GM18511 (cell line): ENCODE data around the gene H1-8.
"Not testable (repeated sequence)": the region's sequence is repeated elsewhere in the genome, so short reads cannot be mapped to it uniquely, and the experiment has no call there.

Experiments
- ATAC-seq: cut with Tn5 transposase; IDR thresholded peaks from one replicate; pipeline ENCODE4 v1.9.1; 2021; ENCODE audit warnings: mild to moderate bottlenecking, moderate library complexity; ENCODE audit not compliant: unreplicated experiment

H1-8 gene

GRCh38 chr3:129531699-129532098 lies 11.3 kb upstream of the H1-8 start:
- no peak for ATAC-seq

- no peak for ATAC-seq
Observed at GRCh38 chr3:129532261-129532660, 10.7 kb upstream of the H1-8 start.

GRCh38 chr3:129533406-129533805 lies 9.6 kb upstream of the H1-8 start:
- ATAC-seq = no peak

- no peak for ATAC-seq
Observed at GRCh38 chr3:129534428-129535027, 8.4 kb upstream of the H1-8 start.

DNA sequence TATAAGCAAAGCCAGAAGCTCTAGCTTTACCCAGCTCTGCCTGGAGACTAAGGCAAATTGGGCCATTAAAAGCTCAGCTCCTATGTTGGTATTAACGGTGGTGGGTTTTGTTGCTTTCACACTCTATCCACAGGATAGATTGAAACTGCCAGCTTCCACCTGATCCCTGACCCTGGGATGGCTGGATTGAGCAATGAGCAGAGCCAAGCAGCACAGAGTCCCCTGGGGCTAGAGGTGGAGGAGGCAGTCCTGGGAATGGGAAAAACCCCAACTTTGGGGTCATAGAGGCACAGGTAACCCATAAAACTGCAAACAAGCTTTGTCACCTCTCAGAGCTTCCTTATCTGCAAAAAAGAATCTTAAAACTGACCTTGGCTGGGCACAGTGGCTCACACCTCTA lies 7.9 kb upstream of the H1-8 start:
- no peak for ATAC-seq

GRCh38 chr3:129536374-129536667 lies 6.7 kb upstream of the H1-8 start:
- ATAC-seq = no peak

GRCh38 chr3:129536804-129537203 lies 6.2 kb upstream of the H1-8 start:
- ATAC-seq = no peak

GRCh38 chr3:129539206-129539605 lies 3.8 kb upstream of the H1-8 start:
- ATAC-seq = no peak

DNA sequence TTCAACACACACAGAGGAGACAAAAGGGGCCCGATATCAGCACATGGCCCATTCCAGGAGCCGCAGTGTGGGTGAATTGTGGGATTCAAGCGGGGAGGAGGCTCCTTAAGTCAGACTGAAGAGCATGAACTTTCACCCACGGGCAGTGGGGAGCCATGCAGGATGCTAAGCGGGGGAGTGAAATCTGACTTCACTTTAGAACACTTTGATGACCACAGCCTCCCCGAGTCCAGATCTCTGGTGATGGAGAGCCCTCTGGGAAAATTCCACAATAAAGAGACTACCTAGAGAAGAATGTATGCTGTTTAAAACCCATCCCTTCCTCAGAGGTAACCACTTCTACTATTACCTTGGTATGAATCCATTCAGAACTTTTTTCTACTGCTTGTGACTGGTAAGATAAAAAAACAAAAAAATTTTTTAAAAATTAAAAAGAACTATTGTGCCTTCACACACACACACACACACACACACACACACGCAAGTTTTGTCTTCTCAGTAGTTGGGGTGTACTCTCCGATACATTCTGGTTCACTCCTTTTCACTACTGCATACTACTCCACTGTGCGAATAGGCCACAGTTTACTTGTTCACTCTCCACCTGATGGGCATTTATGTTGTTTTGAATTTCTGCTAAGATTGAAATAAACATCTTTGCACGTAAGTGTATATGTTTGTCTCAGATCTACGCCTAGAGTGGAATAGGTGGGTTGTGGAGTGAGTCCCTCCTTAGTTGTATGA lies 2.0 kb upstream of the H1-8 start:
- no peak for ATAC-seq

DNA sequence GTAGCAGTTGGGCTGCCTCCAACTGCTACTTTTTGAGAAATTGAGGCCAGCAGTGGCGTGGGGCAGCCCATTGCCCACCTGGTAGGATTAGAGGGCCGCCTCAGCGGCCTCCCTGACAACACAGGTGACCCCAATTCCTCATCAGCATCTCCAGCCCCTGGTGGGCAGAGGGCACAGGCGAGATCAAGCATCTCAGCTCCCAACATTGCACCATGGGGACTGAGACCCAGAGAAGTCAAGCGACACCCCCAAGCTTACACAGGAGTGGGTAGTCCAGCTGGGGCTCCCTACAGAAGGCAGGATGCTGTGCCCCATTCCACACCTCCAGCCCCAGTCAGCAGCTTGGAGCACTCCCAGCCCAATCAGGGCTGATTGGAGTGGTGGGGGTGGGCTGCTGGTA lies 228 bp upstream of the H1-8 start:
- ATAC-seq = no peak

GRCh38 chr3:129543999-129544398 lies 1.0 kb downstream of the H1-8 start:
- no peak for ATAC-seq

- not testable (repeated sequence) for ATAC-seq
Observed at GRCh38 chr3:129545951-129546350, 3.0 kb downstream of the H1-8 start.

- ATAC-seq = no peak
Observed at GRCh38 chr3:129547241-129547640, 4.3 kb downstream of the H1-8 start.

GRCh38 chr3:129548104-129548965 lies 5.4 kb downstream of the H1-8 start:
- no peak for ATAC-seq

DNA sequence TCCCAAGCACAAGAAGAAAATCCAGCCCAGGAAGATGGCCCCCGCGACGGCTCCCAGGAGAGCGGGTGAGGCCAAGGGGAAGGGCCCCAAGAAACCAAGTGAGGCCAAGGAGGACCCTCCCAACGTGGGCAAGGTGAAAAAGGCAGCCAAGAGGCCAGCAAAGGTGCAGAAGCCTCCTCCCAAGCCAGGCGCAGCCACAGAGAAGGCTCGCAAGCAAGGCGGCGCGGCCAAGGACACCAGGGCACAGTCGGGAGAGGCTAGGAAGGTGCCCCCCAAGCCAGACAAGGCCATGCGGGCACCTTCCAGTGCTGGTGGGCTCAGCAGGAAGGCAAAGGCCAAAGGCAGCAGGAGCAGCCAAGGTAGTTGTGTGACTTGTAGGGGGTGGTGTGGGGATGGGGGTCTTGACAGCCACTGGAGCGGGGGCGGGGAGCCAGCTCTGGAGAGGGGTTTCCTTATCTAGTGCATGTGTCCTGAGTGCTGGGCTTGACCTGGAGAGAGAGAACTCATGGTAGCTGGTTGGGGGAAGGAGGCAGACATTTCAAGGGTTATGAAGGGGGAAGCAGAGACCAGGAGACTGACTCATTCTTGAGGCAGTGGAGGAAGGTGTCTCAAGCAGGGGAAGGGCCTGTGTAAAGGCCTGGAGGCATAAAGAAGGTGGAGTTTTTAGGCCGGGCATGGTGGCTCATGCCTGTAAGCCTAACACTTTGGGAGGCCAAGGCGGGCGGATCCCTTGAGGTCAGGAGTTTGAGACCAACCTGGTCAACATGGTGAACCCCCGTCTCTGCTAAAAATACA lies 6.2 kb downstream of the H1-8 start:
- ATAC-seq = no peak

DNA sequence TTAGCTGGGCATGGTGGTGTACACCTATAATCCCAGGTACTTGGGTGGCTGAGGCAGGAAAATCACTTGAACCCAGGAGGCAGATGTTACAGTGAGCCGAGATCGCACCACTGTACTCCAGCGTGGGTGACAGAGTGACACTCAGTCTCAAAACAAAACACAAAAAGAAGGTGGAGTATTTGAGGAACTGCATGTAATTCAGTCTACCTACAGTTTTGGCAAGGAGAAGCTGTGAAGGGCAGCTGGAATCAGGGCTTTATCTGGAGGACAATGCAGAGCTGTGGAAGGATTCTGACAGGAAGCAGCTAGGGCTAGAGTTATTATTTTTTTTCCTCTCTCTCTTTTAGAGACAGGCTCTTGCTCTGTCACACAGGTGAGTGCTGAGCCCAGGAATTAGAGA lies 6.8 kb downstream of the H1-8 start:
- no peak for ATAC-seq

- no peak for ATAC-seq
Observed at GRCh38 chr3:129552287-129553050, 9.5 kb downstream of the H1-8 start.

- ATAC-seq = no peak
Observed at GRCh38 chr3:129553171-129553570, 10.2 kb downstream of the H1-8 start.

DNA sequence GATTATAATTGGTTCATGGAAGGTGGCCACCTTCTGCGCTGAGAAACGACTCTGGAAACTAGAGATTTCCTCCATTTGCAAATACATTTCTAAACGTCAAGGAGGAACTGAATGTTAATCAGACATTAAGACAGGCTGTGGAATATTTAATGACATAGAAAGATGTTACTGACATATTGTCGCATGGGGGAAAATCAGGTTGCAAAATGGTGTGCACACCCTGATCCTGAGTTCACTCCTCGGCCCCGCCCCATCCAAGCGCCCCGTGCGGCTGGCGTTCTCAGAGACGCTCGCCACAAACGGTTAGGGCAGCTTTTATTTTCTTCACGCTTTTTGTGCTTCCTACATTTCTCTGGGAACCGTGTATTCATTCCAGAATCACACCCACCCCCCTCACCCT lies 10.7 kb downstream of the H1-8 start:
- ATAC-seq = no peak

- no peak for ATAC-seq
Observed at GRCh38 chr3:129554356-129555152, 11.6 kb downstream of the H1-8 start.
